ENCODE measurements around the gene SLTM.
"Not testable (repeated sequence)": the region's sequence is repeated elsewhere in the genome, so short reads cannot be mapped to it uniquely, and the experiment has no call there.

SLTM gene

DNA sequence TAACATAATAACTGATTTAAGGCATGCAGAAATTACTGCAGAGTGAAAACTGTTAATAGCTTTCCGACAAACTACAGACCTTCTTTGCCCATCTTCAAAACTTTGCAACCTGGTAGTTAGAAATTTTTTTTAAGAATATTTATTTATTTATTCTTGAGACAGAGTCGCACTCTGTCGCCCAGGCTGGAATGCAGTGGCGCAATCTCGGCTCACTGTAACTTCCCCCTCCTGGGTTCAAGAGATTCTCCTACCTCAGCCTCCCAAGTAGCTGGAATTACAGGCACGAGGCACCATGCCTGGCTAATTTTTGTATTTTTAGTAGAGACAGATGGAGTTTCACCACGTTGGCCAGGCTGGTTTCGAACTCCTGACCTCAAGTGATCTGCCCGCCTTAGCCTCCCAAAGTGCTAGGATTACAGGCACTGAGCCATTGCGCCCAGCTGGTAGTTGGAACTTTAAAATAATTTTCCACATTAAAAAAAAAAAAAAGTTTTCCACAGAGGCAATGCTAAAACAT, 15.8 kb downstream of the SLTM start:
- not testable (repeated sequence) for H3K18ac ChIP-seq (ENCODE audit: low read length); H2BK5ac ChIP-seq (ENCODE audit: low read depth, low read length, poor library complexity); H3K4me2 ChIP-seq (ENCODE audit: low read length); H4K12ac ChIP-seq (ENCODE audit: low read depth, low read length); H3K14ac ChIP-seq (ENCODE audit: low read length); H3K9me3 ChIP-seq (ENCODE audit: insufficient read depth, low read depth, low read length); H2AFZ ChIP-seq (ENCODE audit: insufficient read depth, low read length, poor library complexity); H2AK5ac ChIP-seq (ENCODE audit: low read length); H4K8ac ChIP-seq (ENCODE audit: low read depth, low read length); H3K23ac ChIP-seq (ENCODE audit: low read length); H3K27ac ChIP-seq (ENCODE audit: low read depth, low read length); H3K4me1 ChIP-seq (ENCODE audit: control insufficient read depth in 1 of 2, insufficient read depth in 2 of 2, low read length in 2 of 2); H3K4me3 ChIP-seq (ENCODE audit: low read depth, low read length); H2BK120ac ChIP-seq (ENCODE audit: insufficient read depth, low read length, poor library complexity); H3K4ac ChIP-seq (ENCODE audit: low read depth, low read length); H3K79me1 ChIP-seq (ENCODE audit: low read length); H3K79me2 ChIP-seq (ENCODE audit: control insufficient read depth, insufficient read depth, low read length, poor library complexity); H3K9ac ChIP-seq (ENCODE audit: low read length); H3K27me3 ChIP-seq (ENCODE audit: insufficient read depth, low read length); H4K91ac ChIP-seq (ENCODE audit: low read depth, low read length); H2BK12ac ChIP-seq (ENCODE audit: low read length)
- peaks cover 11 to 17% of the 10 kb centered on the region in 2 experiments for H3K36me3 ChIP-seq (ENCODE audit: control insufficient read depth in 1 of 2, insufficient read depth in 2 of 2, low read length in 2 of 2)
- DNase-seq = peak in 1 of 2 donors; percentile 32
- no CpG with 5 or more reads among the region's 10 CpGs for WGBS (ENCODE audit: extremely low coverage, insufficient coverage, insufficient read length)

DNA sequence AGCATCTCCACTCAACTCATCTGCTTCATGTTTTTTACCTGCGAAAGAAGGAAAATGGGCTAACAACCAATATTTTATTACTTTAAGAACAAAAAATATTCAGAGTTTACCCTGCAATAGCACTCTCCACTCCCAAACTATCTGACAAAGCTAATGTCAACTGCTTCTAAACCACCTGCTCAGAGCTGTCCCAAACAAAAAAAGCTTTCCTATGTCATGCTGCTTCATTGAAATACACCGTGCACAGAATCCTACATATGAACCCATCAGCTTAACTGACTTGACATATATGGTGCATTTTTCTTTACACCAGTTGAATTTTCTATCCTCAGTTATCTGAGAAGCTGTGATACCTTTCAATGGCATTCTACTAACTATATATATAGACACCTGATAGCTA, 16.5 kb downstream of the SLTM start:
- Histone ChIP-seq H4K91ac (ENCODE audit: low read depth, low read length) (no peak overlapping the region), H3K79me2 (ENCODE audit: control insufficient read depth, insufficient read depth, low read length, poor library complexity) (peaks cover 3% of the 10 kb centered on the region), H3K4me1 (ENCODE audit: control insufficient read depth in 1 of 2, insufficient read depth in 2 of 2, low read length in 2 of 2) (peaks cover 0 to 3% of the 10 kb centered on the region in 2 experiments), H3K4me3 (ENCODE audit: low read depth, low read length) (no peak overlapping the region), H2AK5ac (ENCODE audit: low read length) (no peak overlapping the region), H3K79me1 (ENCODE audit: low read length) (no peaks in the 10 kb centered on the region), H3K9ac (ENCODE audit: low read length) (no peak overlapping the region), H2BK5ac (ENCODE audit: low read depth, low read length, poor library complexity) (no peak overlapping the region), H3K27me3 (ENCODE audit: insufficient read depth, low read length) (no peaks in the 10 kb centered on the region), H3K27ac (ENCODE audit: low read depth, low read length) (no peak overlapping the region), H2AFZ (ENCODE audit: insufficient read depth, low read length, poor library complexity) (no peak overlapping the region), H3K18ac (ENCODE audit: low read length) (no peak overlapping the region), H3K4me2 (ENCODE audit: low read length) (no peak overlapping the region), H3K14ac (ENCODE audit: low read length) (no peak overlapping the region), H3K36me3 (ENCODE audit: control insufficient read depth in 1 of 2, insufficient read depth in 2 of 2, low read length in 2 of 2) (peaks cover 11 to 19% of the 10 kb centered on the region in 2 experiments), H4K8ac (ENCODE audit: low read depth, low read length) (no peak overlapping the region), H4K12ac (ENCODE audit: low read depth, low read length) (no peak overlapping the region), H3K9me3 (ENCODE audit: insufficient read depth, low read depth, low read length) (no peaks in the 10 kb centered on the region), H2BK120ac (ENCODE audit: insufficient read depth, low read length, poor library complexity) (no peak overlapping the region), H3K4ac (ENCODE audit: low read depth, low read length) (no peak overlapping the region), H2BK12ac (ENCODE audit: low read length) (no peak overlapping the region), H3K23ac (ENCODE audit: low read length) (no peak overlapping the region)
- WGBS (ENCODE audit: extremely low coverage, insufficient coverage, insufficient read length) = no CpG with 5 or more reads among the region's 2 CpGs
- DNase-seq = no peak

DNA sequence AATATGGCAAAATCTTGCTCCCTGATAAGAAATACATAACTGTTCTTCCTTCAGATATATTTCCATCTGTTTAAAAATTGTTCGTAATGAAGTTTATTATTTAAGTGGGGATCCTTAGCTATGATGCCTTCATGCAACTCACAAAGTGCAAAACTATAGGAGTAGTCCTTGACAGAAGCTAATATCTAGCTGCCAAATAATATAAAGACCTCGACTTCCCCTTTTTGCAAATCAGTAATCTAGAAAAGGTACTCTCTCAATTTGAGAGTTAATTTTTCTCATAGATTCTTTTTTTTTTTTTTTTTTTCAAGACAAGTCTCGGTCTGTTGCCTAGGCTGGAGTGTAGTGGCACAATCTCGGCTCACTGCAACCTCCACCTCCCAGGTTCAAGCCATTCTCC, 23.0 kb downstream of the SLTM start:
- H3K4me2 ChIP-seq (ENCODE audit: low read length) = no peak overlapping the region
- no peak overlapping the region for H3K18ac ChIP-seq (ENCODE audit: low read length)

DNA sequence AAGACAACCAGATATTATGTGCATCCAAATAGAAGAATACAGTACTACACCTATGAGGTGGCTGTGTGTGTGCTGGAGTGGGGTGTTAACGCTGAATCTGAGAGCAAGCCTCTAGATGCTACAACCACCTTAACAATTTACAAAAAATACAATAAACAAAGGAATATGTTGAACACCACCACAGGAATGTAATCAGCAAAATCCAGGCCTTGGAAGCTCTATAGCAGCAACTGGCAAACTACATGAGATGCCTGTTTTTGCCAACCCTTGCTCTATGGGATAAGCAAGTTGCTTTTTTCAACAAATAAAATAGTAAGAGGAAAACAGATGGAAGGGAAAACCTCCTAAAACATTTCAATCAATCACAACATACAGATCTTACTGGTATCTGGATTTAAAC, 23.9 kb downstream of the SLTM start:
- no peak overlapping the region for H4K91ac ChIP-seq (ENCODE audit: low read depth, low read length)
- no peak overlapping the region for H3K18ac ChIP-seq (ENCODE audit: low read length)
- H2BK5ac ChIP-seq (ENCODE audit: low read depth, low read length, poor library complexity) = no peak overlapping the region
- no peak overlapping the region for H3K4ac ChIP-seq (ENCODE audit: low read depth, low read length)
- no peak overlapping the region for H2AFZ ChIP-seq (ENCODE audit: insufficient read depth, low read length, poor library complexity)
- no peak overlapping the region for H4K8ac ChIP-seq (ENCODE audit: low read depth, low read length)
- no peak overlapping the region for H3K27ac ChIP-seq (ENCODE audit: low read depth, low read length)
- no peaks in the 10 kb centered on the region for H3K27me3 ChIP-seq (ENCODE audit: insufficient read depth, low read length)
- no peak overlapping the region for H2BK120ac ChIP-seq (ENCODE audit: insufficient read depth, low read length, poor library complexity)
- no peak overlapping the region for H3K9ac ChIP-seq (ENCODE audit: low read length)
- H3K79me2 ChIP-seq (ENCODE audit: control insufficient read depth, insufficient read depth, low read length, poor library complexity) = no peaks in the 10 kb centered on the region
- peaks cover 13 to 15% of the 10 kb centered on the region in 2 experiments for H3K36me3 ChIP-seq (ENCODE audit: control insufficient read depth in 1 of 2, insufficient read depth in 2 of 2, low read length in 2 of 2)
- no peak overlapping the region for H3K23ac ChIP-seq (ENCODE audit: low read length)
- no peak overlapping the region for H2AK5ac ChIP-seq (ENCODE audit: low read length)
- H3K79me1 ChIP-seq (ENCODE audit: low read length) = no peaks in the 10 kb centered on the region
- no peak overlapping the region for H4K12ac ChIP-seq (ENCODE audit: low read depth, low read length)
- H3K4me3 ChIP-seq (ENCODE audit: low read depth, low read length) = no peak overlapping the region
- no CpG with 5 or more reads among the region's 1 CpG for WGBS (ENCODE audit: extremely low coverage, insufficient coverage, insufficient read length)
- H3K14ac ChIP-seq (ENCODE audit: low read length) = no peak overlapping the region
- no peaks in the 10 kb centered on the region for H3K4me1 ChIP-seq (ENCODE audit: control insufficient read depth in 1 of 2, insufficient read depth in 2 of 2, low read length in 2 of 2)
- H3K4me2 ChIP-seq (ENCODE audit: low read length) = no peak overlapping the region
- H2BK12ac ChIP-seq (ENCODE audit: low read length) = no peak overlapping the region
- DNase-seq = no peak
- H3K9me3 ChIP-seq (ENCODE audit: insufficient read depth, low read depth, low read length) = no peaks in the 10 kb centered on the region

More for the DNA sequence above, 23.0 kb downstream of the SLTM start:
- no peaks in the 10 kb centered on the region for H3K4me1 ChIP-seq (ENCODE audit: control insufficient read depth in 1 of 2, insufficient read depth in 2 of 2, low read length in 2 of 2)
- H3K4ac ChIP-seq (ENCODE audit: low read depth, low read length) = no peak overlapping the region
- H2AFZ ChIP-seq (ENCODE audit: insufficient read depth, low read length, poor library complexity) = no peak overlapping the region
- H2BK120ac ChIP-seq (ENCODE audit: insufficient read depth, low read length, poor library complexity) = no peak overlapping the region
- no peak overlapping the region for H4K91ac ChIP-seq (ENCODE audit: low read depth, low read length)
- no peak overlapping the region for H2AK5ac ChIP-seq (ENCODE audit: low read length)
- no peaks in the 10 kb centered on the region for H3K79me1 ChIP-seq (ENCODE audit: low read length)
- H3K27ac ChIP-seq (ENCODE audit: low read depth, low read length) = no peak overlapping the region
- no peak overlapping the region for H2BK12ac ChIP-seq (ENCODE audit: low read length)
- no peak overlapping the region for H4K8ac ChIP-seq (ENCODE audit: low read depth, low read length)
- no peak for DNase-seq
- WGBS (ENCODE audit: extremely low coverage, insufficient coverage, insufficient read length) = no CpG with 5 or more reads among the region's 4 CpGs
- no peaks in the 10 kb centered on the region for H3K27me3 ChIP-seq (ENCODE audit: insufficient read depth, low read length)
- H3K9me3 ChIP-seq (ENCODE audit: insufficient read depth, low read depth, low read length) = no peaks in the 10 kb centered on the region
- H3K14ac ChIP-seq (ENCODE audit: low read length) = no peak overlapping the region
- H3K23ac ChIP-seq (ENCODE audit: low read length) = no peak overlapping the region
- no peak overlapping the region for H4K12ac ChIP-seq (ENCODE audit: low read depth, low read length)
- no peak overlapping the region for H2BK5ac ChIP-seq (ENCODE audit: low read depth, low read length, poor library complexity)
- no peak overlapping the region for H3K4me3 ChIP-seq (ENCODE audit: low read depth, low read length)
- H3K36me3 ChIP-seq (ENCODE audit: control insufficient read depth in 1 of 2, insufficient read depth in 2 of 2, low read length in 2 of 2) = peaks cover 14 to 16% of the 10 kb centered on the region in 2 experiments
- no peaks in the 10 kb centered on the region for H3K79me2 ChIP-seq (ENCODE audit: control insufficient read depth, insufficient read depth, low read length, poor library complexity)
- H3K9ac ChIP-seq (ENCODE audit: low read length) = no peak overlapping the region

All from trophoblast cell (in vitro differentiated cells and primary cell).